Measurements from ENCODE around the gene GET3.

GET3 gene

DNA sequence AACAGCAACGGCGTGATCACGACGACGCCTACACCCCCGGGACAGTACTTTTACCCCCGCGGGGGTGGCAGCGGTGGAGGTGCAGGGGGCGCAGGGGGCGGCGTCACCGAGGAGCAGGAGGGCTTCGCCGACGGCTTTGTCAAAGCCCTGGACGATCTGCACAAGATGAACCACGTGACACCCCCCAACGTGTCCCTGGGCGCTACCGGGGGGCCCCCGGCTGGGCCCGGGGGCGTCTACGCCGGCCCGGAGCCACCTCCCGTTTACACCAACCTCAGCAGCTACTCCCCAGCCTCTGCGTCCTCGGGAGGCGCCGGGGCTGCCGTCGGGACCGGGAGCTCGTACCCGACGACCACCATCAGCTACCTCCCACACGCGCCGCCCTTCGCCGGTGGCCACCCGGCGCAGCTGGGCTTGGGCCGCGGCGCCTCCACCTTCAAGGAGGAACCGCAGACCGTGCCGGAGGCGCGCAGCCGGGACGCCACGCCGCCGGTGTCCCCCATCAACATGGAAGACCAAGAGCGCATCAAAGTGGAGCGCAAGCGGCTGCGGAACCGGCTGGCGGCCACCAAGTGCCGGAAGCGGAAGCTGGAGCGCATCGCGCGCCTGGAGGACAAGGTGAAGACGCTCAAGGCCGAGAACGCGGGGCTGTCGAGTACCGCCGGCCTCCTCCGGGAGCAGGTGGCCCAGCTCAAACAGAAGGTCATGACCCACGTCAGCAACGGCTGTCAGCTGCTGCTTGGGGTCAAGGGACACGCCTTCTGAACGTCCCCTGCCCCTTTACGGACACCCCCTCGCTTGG lies 55.0 kb downstream of the GET3 start:
- peak; percentile 60 for DNase-seq (ENCODE audit: low read depth)
- no peak for TF ChIP-seq CTCF (IDR thresholded peaks at IDR 0.05; ENCODE audit: low read length, missing control alignments)
- H3K4me3 ChIP-seq (replicated peaks; ENCODE audit: low read depth, low read length) = peak overlapping the region; percentile 99

DNA sequence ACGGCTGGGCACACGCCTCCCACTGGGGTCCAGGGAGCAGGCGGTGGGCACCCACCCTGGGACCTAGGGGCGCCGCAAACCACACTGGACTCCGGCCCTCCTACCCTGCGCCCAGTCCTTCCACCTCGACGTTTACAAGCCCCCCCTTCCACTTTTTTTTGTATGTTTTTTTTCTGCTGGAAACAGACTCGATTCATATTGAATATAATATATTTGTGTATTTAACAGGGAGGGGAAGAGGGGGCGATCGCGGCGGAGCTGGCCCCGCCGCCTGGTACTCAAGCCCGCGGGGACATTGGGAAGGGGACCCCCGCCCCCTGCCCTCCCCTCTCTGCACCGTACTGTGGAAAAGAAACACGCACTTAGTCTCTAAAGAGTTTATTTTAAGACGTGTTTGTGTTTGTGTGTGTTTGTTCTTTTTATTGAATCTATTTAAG lies 55.6 kb downstream of the GET3 start:
- TF ChIP-seq CTCF (IDR thresholded peaks at IDR 0.05; ENCODE audit: low read length, missing control alignments) = no peak
- no peak for DNase-seq (ENCODE audit: low read depth)
- H3K4me3 ChIP-seq (replicated peaks; ENCODE audit: low read depth, low read length) = peak overlapping the region; percentile 99

GRCh38 chr19:12793290-12794195 lies 56.2 kb downstream of the GET3 start:
- DNase-seq (ENCODE audit: low read depth) = peak; percentile 94
- no peak for TF ChIP-seq CTCF (IDR thresholded peaks at IDR 0.05; ENCODE audit: low read length, missing control alignments)

DNA sequence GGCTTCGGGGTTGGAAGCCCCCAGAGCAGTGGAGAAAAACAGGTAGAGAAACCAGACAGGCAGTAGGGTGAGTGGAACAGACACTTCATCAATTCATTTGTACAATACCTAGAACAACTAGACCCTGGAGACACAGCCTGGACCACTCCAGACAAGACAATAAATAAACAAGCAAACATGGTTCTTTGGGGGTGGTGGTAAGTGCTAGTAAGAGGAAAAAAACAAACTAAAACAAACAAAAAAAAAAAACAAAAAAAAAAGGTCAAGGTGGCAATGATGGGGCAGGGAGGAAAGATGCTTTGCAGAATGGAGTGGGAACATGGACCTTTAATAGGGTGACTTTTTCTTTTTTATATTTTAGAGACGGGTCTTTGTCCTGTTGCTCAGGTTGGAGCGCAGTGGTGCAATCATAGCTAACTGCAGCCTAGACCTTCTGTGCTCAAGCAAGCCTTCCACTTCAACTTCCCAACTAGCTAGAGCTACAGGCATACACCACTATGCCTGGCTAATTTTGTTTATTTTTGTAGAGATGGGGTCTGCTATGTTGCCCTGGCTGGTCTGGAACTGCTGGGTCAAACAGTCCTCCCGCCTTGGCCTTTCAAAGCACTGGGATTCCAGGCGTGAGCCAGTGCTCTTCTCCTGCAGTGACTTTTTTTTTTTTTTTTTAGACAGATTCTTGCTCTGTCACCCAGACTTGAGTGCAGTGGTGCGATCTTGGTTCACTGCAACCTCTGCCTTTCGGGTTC lies 57.1 kb downstream of the GET3 start:
- peak; percentile 76 for DNase-seq (ENCODE audit: low read depth)
- H3K4me3 ChIP-seq (replicated peaks; ENCODE audit: low read depth, low read length) = peak overlapping the region; percentile 99
- no peak for TF ChIP-seq CTCF (IDR thresholded peaks at IDR 0.05; ENCODE audit: low read length, missing control alignments)

More at GRCh38 chr19:12793290-12794195, 56.2 kb downstream of the GET3 start:
- peak overlapping the region; percentile 99 for H3K4me3 ChIP-seq (replicated peaks; ENCODE audit: low read depth, low read length)

DNA sequence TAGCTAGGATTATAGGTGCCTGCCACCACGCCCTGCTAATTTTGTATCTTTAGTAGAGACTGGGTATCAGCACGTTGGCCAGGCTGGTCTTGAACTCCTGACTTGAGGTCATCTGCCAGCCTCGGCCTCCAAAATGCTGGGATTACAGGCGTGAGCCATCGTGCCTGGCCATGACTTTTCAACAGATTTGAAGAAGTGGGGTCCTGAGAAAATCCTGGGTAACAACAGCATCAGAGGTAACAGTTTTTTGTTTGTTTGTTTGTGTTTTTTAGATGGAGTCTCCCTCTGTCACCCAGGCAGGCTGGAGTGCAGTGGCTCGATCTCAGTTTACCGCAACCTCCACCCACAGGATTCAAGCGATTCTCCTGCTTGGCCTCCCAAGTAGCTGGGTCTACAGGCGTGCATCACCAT lies 57.7 kb downstream of the GET3 start:
- DNase-seq (ENCODE audit: low read depth) = peak; percentile 56
- no peak for TF ChIP-seq CTCF (IDR thresholded peaks at IDR 0.05; ENCODE audit: low read length, missing control alignments)
- peak overlapping the region; percentile 2 for H3K4me3 ChIP-seq (replicated peaks; ENCODE audit: low read depth, low read length)
